Anterior cingulate cortex (tissue), 58 donors: ENCODE data around the gene SENP7.
"Not testable (repeated sequence)": the region's sequence is repeated elsewhere in the genome, so short reads cannot be mapped to it uniquely, and the experiment has no call there.

Experiments
- DNase-seq, 58 donors: peaks; one replicate each; lab custom pipeline; 2025; lab: John Stamatoyannopoulos, UW

SENP7 gene

DNA sequence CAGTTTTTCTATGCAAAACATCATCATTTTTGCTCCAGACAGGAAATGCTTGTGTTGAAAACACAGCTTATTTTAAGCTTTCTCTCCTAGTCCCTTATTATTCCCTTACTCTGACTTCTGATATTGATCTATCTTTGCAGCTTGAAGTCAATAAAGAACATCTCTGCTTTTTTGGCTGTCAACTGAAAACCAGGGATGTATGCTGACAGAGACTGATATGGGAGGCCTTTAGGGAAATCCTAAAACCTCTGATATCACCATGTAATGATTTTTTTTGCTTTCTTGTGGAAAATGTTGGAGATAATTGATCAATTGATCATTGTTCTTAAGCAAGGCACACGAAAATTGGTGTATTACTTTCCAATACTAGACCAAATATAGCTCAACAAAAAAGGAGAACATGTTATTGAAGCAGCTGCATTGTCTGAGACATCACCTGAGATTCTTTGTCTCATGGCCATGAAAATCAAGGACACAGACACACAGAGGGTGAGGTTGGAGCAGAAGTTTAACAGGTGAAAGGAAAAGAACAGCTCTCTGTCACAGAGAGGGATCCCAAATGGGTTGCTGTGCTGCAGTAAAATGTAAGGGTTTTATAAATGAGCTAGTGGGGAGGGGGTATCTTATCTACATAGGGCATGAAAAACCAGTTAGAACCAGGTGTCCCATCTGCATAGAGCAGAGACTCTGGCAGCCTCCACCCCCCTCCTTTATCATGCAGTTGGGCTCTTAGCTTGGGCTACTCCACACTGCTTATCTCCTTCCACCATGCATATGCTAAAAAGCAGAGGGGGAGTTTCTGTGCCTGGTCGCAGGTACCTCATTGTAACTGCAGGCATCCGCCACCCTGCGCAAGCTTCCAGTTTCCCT, 17.0 kb upstream of the SENP7 start:
- no peak for DNase-seq

DNA sequence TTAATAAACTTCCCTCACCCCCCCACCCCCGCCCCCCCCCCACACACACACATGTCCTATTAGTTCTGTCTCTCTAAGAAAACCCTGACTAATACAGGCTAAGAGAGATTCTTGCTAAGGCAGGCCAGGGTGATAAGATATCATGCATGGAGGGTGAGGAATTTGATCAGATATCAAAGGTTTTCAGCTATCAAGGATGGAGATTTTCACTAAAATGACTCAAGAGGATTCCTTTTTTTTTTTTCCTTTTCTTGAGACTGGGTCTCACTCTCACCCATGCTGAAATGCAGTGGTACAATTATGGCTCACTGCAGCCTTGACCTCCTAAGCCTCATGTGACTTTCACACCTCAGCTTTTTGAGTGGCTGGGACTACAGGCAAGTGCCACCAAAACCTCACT, 14.9 kb upstream of the SENP7 start:
- no peak for DNase-seq

DNA sequence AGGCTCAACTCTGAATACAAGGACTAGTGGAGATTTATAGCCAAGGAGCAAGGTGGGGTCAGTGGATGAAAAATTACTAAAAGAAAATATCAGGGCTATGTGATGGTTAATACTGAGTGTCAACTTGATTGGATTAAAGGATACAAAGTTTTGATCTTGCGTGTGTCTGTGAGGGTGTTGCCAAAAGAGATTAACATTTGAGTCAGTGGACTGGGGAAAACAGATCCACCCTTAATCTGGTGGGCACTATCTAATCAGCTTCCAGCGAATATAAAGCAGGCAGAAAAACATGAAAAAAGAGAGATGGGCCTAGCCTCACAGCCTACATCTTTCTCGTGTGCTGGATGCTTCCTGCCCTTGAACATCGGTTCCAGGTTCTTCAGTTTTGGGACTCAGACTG, 14.4 kb upstream of the SENP7 start:
- no peak for DNase-seq

DNA sequence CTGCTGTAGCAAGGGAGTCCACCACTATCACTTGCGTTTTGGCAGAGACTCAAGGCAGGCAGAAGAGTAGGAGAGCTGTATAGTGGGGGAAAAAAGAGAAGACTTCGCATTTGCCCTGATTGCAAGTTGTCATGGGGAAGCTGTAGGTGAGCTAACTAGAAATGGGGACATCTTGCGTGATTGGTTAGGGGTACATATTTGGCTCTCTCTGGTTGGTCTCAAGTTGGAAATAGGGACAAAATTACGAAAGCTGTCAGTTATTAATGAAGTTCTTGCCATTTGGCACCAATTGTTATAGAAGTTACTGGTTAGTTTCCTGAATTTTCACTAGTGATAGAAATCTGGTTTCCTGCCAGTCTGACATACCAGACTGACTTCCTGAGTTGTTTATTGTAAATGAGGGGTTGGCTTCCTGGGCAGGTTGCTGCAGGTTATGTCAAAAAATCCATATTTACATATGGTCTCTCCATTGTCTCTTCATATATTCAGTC, 8.2 kb upstream of the SENP7 start:
- no peak for DNase-seq

DNA sequence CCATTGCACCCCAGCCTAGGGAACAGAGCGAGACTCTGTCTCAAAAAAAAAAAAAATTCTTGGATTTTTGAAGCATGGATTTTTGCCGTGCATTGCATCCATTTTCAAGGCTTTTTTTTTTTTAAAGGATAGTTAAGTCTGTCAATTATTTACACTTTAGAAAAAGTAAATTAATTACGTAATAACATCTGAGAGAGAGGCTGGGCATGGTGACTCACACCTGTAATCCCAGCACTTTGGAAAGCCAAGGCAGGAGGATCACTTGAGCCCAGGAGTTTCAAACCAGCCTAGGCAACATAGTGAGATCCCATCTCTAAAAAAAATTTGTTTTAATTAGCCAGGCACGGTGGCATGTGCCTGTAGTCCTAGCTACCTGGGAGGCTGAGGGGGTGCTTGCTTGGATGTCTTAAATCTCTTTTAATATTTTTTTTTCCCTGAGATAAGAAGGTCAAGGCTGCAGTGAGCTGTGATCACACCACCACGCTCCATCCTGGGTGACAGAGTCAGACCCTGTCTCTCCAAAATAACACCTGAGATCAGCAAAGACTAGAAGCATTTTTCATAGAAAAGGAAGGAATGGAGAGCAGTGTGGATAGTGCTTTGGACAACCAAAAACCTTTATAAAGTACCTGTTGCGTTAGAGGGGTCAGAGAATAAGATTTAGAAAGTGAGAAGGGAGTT, 6.8 kb upstream of the SENP7 start:
- DNase-seq = no peak

DNA sequence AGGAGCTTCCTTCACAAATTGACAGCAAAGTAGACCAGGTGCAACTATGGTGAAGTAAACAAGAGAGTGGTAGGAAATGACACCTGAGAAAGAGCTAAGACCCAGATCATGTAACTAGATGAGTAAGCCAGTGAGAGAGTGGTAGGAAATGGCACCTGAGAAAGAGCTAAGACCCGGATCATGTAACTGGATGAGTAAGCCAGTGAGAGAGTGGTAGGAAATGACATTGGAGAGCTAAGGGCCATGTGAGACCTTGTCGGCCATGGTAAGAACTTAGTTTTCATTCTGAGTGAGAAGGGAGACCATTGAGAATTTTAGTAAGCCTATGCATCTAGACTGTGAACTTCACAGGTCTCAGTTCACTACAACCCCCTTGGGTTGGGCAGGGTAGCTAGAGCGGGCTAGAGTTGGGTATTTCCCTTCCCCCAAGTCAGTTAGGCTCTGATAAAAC, 5.4 kb upstream of the SENP7 start:
- no peak for DNase-seq

DNA sequence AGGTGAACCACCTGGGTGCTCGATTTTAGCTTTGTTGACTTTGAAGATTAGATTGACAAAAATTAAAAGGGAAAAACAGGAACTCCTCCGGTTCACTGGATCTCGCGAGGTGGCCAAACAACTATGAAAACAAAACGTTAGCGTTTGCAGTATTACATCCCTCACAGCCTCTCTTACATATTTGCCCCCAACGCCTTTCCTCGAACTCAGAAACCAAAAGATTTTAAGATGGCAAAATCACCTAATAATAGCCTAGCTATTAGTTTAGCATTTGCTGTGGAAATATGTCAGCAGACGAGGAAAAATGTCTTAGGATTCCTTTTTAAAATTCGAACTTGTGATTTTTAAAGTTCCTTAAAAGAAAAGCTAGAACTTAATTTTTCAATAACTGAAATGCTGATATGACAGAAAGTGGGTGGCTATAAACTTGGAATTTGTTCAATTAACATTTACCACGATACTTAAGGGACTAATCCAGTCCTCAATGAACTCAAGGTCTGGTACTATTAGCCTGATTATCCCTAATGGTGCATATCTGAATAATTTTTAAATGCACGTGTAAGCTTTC, 491 bp upstream of the SENP7 start:
- peak in 1 of 58 donors; percentile 54 for DNase-seq

DNA sequence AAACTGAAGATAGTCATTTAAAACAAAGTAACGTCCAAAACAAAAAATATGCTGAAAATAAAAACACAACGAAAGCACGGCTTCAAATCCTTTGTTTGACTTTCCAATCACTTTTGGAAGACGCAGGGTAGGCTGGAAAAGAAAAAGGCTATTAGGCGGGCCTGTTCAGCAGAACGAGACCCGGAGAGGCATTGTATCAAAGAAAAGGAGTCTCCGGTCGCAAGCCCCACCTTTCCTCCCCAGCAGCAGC, 691 bp downstream of the SENP7 start:
- no peak for DNase-seq

DNA sequence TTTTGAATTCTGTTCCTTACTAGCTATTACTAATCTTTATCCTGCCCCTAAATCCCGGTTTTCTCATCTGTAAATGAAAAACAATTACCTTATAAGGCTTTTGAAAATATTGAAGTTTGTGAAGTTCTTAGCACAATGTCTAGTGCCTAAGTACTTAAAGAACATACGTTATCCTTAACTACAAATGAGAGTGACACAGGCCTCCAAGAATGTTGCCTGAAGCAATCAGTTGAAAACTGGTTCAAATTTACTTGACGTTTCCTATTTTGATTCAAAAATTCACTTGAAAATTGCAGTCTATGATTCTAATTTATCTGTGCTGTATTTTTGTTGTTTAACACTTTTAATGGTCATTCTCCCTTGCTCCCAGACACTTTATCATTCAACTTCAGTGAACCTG, 3.2 kb downstream of the SENP7 start:
- DNase-seq = no peak

DNA sequence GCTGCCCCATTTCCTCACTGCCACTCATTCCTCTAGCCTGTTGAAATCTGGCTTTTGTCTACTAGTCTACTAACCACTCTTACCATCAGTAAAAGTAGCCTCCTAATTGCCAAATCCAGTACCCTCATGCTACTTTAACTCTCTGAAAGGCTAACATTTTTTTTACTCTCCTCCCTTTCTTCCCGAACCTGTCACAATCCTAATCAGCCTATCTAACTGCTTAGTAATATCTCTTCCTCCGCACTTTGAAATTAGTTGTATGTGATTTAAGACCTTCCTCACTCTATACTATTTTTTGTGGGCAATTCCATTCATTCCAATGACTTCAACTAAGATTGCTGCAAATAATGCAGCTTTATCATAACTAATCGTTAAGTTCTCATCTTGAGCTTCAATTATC, 3.7 kb downstream of the SENP7 start:
- no peak for DNase-seq

DNA sequence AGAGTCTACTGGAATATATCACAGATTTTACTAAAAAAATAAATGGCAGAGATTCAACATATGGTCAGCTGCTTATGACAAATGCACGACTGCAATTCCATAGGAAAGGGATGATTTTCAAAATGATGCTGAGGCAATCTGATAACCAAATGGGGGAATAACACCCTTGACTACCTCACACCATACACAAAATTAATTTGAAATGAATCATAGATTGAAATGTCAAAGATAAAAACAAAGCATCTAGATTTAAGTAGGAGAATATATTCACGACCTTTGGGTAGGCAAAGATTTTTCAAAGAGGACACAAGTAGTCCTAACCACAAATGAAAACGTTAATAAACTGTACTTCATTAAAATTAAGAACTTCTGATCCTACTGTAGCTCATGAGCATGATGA, 11.2 kb downstream of the SENP7 start:
- no peak for DNase-seq

DNA sequence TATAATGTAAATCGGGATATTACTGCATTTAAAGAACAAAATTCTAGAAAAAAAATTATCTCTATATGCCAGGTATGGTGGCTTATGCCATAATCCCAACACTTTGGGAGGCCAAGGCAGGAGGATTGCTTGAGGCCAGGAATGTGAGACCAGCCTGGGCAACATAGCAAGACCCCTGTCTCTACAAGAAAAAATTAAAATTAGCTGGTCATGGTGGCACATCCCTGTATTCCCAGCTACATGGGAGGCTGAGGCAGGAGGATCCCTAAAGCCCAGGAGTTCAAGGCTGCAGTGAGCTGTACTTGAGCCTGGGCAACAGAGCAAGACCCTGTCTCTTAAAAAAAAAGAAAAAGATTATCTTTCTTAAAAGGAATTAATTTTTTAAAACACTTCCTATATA, 12.8 kb downstream of the SENP7 start:
- DNase-seq = no peak

DNA sequence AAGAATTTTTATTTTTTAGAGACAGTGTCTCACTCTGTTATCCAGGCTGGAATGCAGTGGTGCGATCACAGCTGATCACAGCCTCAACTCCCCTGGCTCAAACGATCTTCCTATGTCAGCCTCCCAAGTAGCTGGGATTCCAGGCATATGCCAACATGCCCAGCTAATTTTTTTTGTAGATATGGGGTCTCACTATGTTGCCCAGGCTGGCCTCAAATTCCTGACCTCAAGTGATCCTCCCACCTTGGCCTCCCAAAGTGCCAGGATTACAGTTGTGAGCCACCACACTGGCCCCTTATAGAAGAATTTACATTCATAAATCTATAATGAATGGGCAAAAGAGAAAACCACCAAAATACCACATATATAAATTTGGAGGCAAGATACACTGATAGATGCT, 15.2 kb downstream of the SENP7 start:
- DNase-seq = no peak

DNA sequence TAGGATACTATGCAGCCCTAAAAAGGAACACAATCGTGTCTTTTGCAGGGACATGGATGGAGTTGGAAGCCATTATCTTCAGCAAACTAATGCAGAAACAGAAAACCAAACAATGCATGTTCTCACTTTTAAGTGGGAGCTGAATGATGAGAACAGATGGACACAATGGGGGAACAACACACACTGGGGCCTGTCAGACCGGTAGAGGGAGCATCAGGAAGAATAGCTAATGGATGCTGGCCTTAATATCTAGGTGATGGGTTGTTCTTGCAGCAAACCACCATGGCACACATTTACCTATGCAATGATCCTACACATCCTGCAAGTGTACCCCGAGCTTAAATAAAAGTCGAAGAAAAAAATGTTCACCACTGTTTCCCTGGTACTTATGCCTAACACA, 17.5 kb downstream of the SENP7 start:
- DNase-seq = no peak

DNA sequence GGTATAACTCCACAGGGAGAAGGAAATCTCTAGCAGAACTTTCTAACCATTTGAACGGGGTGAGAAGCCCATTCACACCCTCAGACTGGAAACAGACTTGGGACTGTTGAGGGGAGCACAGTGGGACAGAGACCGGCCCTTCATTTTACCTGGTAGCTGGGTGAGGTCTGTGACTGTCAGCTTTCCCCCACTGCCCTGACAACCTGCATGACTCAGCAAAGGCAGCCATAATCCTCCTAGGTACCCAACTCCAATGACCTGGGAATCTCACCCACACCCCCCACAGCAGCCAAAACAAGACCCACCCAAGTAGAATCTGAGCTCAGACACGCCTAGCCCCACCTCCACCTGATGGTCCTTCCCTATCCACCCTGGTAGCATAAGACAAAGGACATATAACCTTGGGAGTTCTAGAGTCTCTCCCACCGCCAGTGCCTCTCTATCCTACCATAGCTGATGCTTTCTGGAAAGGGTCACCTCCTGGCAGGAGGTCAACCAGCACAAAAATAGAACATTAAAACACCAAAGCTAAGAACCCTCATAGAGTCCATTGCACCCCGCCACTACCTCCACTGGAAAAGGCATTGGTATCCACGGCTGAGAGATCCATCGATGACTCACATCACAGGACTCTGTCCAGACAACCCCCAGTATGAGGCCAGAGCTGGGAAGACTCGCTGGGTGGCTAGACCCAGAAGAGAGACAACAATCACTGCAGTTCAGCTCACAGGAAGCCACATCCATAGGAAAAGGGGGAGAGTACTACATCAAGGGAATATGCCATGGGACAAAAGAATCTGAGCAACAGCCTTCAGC, 28.0 kb downstream of the SENP7 start:
- no peak for DNase-seq

DNA sequence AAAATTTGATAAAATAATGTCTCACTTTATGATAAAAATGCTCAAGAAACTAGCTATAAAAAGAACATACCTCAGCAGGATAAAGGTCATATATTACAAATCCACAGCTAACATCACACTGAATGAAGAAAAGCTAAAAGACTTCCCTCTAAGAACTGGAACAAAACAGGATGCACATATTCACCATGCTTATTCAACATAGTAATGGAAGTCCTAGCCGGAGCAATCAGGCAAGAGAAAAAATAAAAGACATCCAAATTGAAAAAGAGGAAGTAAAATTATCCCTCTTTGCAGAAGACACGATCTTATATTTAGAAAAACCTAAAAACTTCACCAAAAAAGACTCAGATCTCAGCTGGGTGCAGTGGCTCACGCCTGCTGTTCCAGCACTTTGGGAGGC, 34.0 kb downstream of the SENP7 start:
- DNase-seq = no peak

DNA sequence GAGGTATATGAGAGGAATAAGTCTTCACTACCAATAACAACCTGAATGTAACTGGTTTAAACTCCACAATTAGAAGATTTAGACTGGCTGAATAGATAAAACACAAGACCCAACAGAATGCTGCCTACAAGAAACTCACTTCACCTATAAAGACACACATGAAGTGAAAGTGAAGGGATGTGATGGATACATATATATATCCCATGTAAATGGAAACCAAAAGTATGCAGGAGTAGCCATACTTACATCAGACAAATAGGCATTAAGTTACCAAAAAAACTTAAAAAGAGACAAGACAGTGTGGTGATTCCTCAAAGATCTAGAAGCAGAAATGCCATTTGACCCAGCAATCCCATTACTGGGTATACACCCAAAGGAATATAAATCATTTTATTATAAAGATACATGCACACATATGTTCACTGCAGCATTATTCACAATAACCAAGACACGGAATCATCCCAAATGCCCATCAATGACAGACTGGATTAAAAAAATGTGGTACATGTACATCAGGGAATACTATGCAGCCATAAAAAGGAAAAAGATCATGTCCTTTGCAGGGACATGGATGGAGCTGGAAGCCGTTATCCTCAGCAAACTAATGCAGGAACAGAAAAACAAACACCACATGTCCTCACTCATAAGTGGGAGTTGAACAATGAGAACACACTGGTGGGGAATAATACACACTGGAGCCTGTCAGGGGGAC, 38.0 kb downstream of the SENP7 start:
- DNase-seq = not testable (repeated sequence)

DNA sequence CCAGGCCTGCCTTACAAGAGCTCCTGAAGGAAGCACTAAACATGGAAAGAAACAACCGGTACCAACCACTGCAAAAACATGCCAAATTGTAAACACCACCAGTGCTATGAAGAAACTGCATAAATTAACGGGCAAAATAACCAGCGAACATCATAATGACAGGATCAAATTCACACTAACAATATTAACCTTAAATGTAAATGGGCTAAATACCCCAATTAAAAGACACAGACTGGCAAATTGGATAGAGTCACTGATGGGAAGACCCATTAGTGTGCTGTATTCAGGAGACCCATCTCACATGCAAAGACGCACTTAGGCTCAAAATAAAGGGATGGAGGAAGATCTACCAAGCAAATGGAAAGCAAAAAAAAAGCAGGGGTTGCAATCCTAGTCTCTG, 44.3 kb downstream of the SENP7 start:
- DNase-seq = not testable (repeated sequence)

DNA sequence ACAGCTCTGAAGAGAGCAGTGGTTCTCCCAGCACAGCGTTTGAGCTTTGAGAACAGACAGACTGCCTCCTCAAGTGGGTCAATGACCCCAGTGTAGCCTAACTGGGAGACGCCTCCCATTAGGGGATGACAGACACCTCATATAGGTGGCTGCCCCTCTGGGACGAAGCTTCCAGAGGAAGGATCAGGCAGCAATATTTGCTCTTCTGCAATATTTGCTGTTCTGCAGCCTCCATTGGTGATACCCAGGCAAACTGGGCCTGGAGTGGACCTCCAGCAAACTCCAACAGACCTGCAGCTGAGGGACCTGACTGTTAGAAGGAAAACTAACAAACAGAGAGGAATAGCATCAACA, 45.7 kb downstream of the SENP7 start:
- not testable (repeated sequence) for DNase-seq
